Measurements from ENCODE around the gene SMYD3. TPM values are rescaled to one million over a fixed set of nuclear protein-coding genes. Genes with fewer than 3 reads are reported as not detected.

Gene SMYD3
- total and polyA plus RNA-seq, 2 of the 13 experiments (the other 11 are each of a cell fraction or from before 2014, with no cell fraction given): 27.7 to 35.8 TPM

DNA sequence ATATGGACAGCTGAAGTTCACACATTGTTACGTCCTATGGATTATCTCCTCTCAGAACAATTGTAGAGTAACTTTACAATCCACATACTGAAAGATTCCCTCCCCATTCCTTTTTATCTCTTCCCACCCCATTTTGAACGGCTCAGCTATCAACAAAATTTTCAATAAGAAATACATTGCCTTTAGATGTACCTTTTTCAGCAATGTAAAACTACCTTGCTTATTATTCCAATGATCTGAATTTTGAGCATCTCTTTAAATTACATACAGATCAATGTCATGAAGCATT lies 503.7 kb downstream of the SMYD3 start:
- no peak overlapping the region for H3K4me3 ChIP-seq (replicated peaks in 1 of 3; ENCODE audit: insufficient read depth in 1 of 3, low read depth in 2 of 3, low read length in 3 of 3)
- POLR2A ChIA-PET: no interaction called here
- in situ Hi-C loops (cut with HindIII; ENCODE audit: extremely low pct_ligation_motif_present, low pct_unique_long_range_greater_than_20kb): loop anchor here (5.0 to 10.0 kb wide), 3 partner anchors 489 to 929 kb away; partner anchors contain the start of gene KIF26B

GRCh38 chr1:246002725-246003441 lies 504.2 kb downstream of the SMYD3 start:
- Histone ChIP-seq H3K27me3 (ENCODE audit: control insufficient read depth in 1 of 2, insufficient read depth in 2 of 2, low read length in 2 of 2) (no peaks in the 10 kb centered on the region), H4K20me1 (ENCODE audit: insufficient read depth, low read length) (no peaks in the 10 kb centered on the region; the same call in 1 of the 2 replicates), H3K79me2 (ENCODE audit: insufficient read depth, low read length) (no peaks in the 10 kb centered on the region), H3K4me3 (replicated peaks in 1 of 3; ENCODE audit: insufficient read depth in 1 of 3, low read depth in 2 of 3, low read length in 3 of 3) (no peak overlapping the region), H3K36me3 (replicated peaks in 1 of 2; ENCODE audit: control insufficient read depth in 1 of 2, insufficient read depth in 2 of 2, low read length in 2 of 2) (no peaks in the 10 kb centered on the region), H3K27ac (ENCODE audit: extremely low read length, insufficient read depth, low read length) (no peak overlapping the region), H3K9ac (ENCODE audit: insufficient read depth, low read depth, low read length) (no peak overlapping the region), H3K4me2 (ENCODE audit: low read depth, low read length) (no peak overlapping the region), H2AFZ (ENCODE audit: low read length) (no peak overlapping the region), H3K9me3 (ENCODE audit: low read length) (no peaks in the 10 kb centered on the region), H3K4me1 (ENCODE audit: insufficient read depth, low read length) (no peaks in the 10 kb centered on the region)
- intact Hi-C loops (cut with micrococcal nuclease; ENCODE audit: unreplicated experiment): loop anchor here (1.0 to 5.0 kb wide), 7 partner anchors 114 to 926 kb away; no protein-coding TSS in a partner anchor
- POLR2A ChIA-PET: no interaction called here
- peak; percentile 67 for DNase-seq (ENCODE audit: low spot score)
- WGBS (ENCODE audit: low lambda C conversion rate): 82% methylated on average over 22 of the region's 23 CpGs
- BruUV-seq (replicated peaks): no TSS peak
- in situ Hi-C loops (cut with HindIII; ENCODE audit: extremely low pct_ligation_motif_present, low pct_unique_long_range_greater_than_20kb): loop anchor here (5.0 to 10.0 kb wide), 3 partner anchors 488 to 928 kb away; partner anchors contain the start of gene KIF26B
- CTCF ChIA-PET (ENCODE audit: low intra/inter-chr PET ratio, low total read pairs): interaction anchor here (1.0 to 1.5 kb wide), 3 partner anchors 114 to 850 kb away, joined by 7 to 15 read pairs (median 9); no protein-coding TSS in a partner anchor
- ATAC-seq: peak; percentile 89
- FAIRE-seq: peak; percentile 80
- no peak for TF ChIP-seq ZNF768 (CRISPR knock-in tag; IDR thresholded peaks at IDR 0.05)
- peak; percentile 89 for TF ChIP-seq ARID3A (IDR thresholded peaks at IDR 0.05; ENCODE audit: low read depth, low read length)
- no peak for TF ChIP-seq ZFP36L1 (CRISPR knock-in tag; IDR thresholded peaks at IDR 0.05)
- no peak for TF ChIP-seq ATF5 (CRISPR knock-in tag; IDR thresholded peaks at IDR 0.05; ENCODE audit: low read depth)
- TF ChIP-seq KLF16 (CRISPR knock-in tag; IDR thresholded peaks at IDR 0.05): no peak
- no peak for TF ChIP-seq ZNF703 (CRISPR knock-in tag; IDR thresholded peaks at IDR 0.05; ENCODE audit: borderline replicate concordance)
- TF ChIP-seq, protein P1, sequence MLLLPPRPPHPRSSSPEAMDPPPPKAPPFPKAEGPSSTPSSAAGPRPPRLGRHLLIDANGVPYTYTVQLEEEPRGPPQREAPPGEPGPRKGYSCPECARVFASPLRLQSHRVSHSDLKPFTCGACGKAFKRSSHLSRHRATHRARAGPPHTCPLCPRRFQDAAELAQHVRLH (CRISPR knock-in tag; IDR thresholded peaks at IDR 0.05; ENCODE audit: borderline replicate concordance, low read depth): no peak
- TF ChIP-seq, protein P2, sequence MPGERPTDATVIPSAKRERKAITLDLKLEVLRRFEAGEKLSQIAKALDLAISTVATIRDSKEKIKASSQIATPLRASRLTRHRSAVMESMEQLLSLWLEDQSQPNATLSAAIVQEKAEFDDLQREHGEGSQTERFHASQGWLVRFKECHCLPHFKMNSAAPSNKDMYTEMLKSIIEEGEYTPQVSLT (CRISPR knock-in tag; IDR thresholded peaks at IDR 0.05; ENCODE audit: borderline replicate concordance, low read depth): no peak

More for the DNA sequence above, 503.7 kb downstream of the SMYD3 start:
- Histone ChIP-seq H4K20me1 (ENCODE audit: insufficient read depth, low read length) (no peaks in the 10 kb centered on the region; the same call in 1 of the 2 replicates), H3K4me1 (ENCODE audit: insufficient read depth, low read length) (no peaks in the 10 kb centered on the region), H3K9ac (ENCODE audit: insufficient read depth, low read depth, low read length) (no peak overlapping the region), H3K27me3 (ENCODE audit: control insufficient read depth in 1 of 2, insufficient read depth in 2 of 2, low read length in 2 of 2) (no peaks in the 10 kb centered on the region), H3K27ac (ENCODE audit: extremely low read length, insufficient read depth, low read length) (no peak overlapping the region), H2AFZ (ENCODE audit: low read length) (no peak overlapping the region), H3K36me3 (replicated peaks in 1 of 2; ENCODE audit: control insufficient read depth in 1 of 2, insufficient read depth in 2 of 2, low read length in 2 of 2) (no peaks in the 10 kb centered on the region), H3K79me2 (ENCODE audit: insufficient read depth, low read length) (no peaks in the 10 kb centered on the region), H3K4me2 (ENCODE audit: low read depth, low read length) (no peak overlapping the region), H3K9me3 (ENCODE audit: low read length) (no peaks in the 10 kb centered on the region)
- intact Hi-C loops (cut with micrococcal nuclease; ENCODE audit: unreplicated experiment): loop anchor here (1.0 to 5.0 kb wide), 7 partner anchors 114 to 926 kb away; no protein-coding TSS in a partner anchor
- 58% methylated on average over 2 of the region's 2 CpGs for WGBS (ENCODE audit: low lambda C conversion rate)
- DNase-seq (ENCODE audit: low spot score): no peak
- TF ChIP-seq PPARG (CRISPR knock-in tag; conservative IDR thresholded peaks at IDR 0.05) (no peak), SETDB1 (CRISPR knock-in tag; IDR thresholded peaks at IDR 0.05; ENCODE audit: borderline replicate concordance) (no peak), TOE1 (CRISPR knock-in tag; IDR thresholded peaks at IDR 0.05) (no peak)
- CTCF ChIA-PET (ENCODE audit: low intra/inter-chr PET ratio, low total read pairs): interaction anchor here (1.0 to 1.5 kb wide), 3 partner anchors 114 to 850 kb away, joined by 7 to 15 read pairs (median 9); no protein-coding TSS in a partner anchor
- no peak for FAIRE-seq
- ATAC-seq: no peak
- BruUV-seq (replicated peaks): no TSS peak
